ENCODE measurements around the gene POU2F3. TPM values are rescaled to one million over a fixed set of nuclear protein-coding genes. Genes with fewer than 3 reads are reported as not detected.
"Not testable (repeated sequence)": the region's sequence is repeated elsewhere in the genome, so short reads cannot be mapped to it uniquely, and the experiment has no call there.

The POU2F3 gene
- total RNA-seq, 1 experiment from 2014 or later, result 2.6 TPM

DNA sequence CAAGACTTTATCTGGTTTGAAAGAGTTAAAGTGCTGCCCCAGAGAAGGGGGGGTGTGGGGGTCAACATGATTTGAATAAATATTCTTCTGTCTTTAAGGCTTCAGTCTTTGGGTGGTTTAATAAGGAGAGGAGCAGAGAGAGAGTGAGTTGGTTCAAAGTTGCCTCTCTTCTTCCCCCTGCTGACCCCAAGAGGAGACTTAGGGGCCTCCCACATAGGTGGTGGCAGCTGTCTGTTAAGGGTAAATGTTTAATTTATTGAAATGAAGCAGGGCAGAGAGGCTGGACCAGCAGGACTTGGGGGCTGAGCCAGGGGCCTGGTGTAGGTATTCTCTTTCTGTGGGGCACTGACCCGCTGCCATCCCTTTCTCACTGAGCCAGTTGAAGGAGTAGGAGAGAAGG, 5.5 kb downstream of the POU2F3 start:
- peaks cover 98% of the 10 kb centered on the region for H3K27me3 Mint-ChIP-seq (ENCODE audit: unreplicated experiment)
- CTCF ChIA-PET, result no interaction called here
- no TSS peak for BruUV-seq (replicated peaks)
- no peaks in the 10 kb centered on the region for H3K36me3 Mint-ChIP-seq (ENCODE audit: insufficient read depth, unreplicated experiment)
- H3K4me1 Mint-ChIP-seq (ENCODE audit: low read depth, unreplicated experiment), result peaks cover 12% of the 10 kb centered on the region
- H3K4me3 Mint-ChIP-seq (ENCODE audit: low read depth, unreplicated experiment), result no peak overlapping the region
- TF ChIP-seq, protein P1, sequence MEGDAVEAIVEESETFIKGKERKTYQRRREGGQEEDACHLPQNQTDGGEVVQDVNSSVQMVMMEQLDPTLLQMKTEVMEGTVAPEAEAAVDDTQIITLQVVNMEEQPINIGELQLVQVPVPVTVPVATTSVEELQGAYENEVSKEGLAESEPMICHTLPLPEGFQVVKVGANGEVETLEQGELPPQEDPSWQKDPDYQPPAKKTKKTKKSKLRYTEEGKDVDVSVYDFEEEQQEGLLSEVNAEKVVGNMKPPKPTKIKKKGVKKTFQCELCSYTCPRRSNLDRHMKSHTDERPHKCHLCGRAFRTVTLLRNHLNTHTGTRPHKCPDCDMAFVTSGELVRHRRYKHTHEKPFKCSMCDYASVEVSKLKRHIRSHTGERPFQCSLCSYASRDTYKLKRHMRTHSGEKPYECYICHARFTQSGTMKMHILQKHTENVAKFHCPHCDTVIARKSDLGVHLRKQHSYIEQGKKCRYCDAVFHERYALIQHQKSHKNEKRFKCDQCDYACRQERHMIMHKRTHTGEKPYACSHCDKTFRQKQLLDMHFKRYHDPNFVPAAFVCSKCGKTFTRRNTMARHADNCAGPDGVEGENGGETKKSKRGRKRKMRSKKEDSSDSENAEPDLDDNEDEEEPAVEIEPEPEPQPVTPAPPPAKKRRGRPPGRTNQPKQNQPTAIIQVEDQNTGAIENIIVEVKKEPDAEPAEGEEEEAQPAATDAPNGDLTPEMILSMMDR (IDR thresholded peaks at IDR 0.05; ENCODE audit: unreplicated experiment), result no peak
- no peak for DNase-seq
- H3K9me3 Mint-ChIP-seq (ENCODE audit: low read depth, unreplicated experiment), result no peaks in the 10 kb centered on the region
- intact Hi-C loops (cut with micrococcal nuclease; ENCODE audit: unreplicated experiment), result no loop called here
- no peak overlapping the region for H3K27ac Mint-ChIP-seq (ENCODE audit: unreplicated experiment)

DNA sequence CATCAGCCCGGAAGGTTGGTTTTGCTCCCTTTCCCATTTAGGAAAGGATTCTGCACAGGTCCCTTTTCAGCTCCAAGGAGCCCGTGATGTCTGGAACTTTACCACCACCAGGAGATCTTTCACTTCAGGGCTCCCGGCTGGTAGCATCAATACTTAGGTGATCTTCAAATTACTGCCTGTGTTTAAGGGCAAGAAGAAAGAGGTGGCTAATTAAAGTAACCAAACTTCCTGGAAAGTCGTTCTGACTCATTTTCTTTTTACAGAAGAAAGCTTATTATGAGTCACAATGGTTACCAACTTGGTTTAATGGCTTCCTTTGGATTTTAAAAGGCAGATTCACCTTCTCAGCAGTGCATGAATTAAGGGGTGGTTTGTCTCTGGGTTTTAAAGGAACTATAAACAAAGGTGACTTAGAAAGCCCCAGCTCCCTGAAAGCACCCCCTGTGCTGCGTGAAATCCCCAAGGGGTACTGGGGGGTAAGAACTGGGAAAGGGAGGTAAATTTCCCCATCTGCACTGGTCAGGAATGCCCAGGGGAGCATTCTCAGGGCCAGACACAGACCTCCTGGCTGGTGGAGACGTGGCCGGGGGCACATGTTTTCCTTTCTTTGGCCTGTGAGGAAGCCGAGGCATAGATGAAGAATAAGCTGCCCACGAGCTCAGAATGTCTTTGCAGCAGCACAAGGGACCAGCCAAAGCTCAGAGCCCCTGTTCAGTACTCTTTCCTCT, 8.8 kb downstream of the POU2F3 start:
- DNase-seq, result no peak
- H3K4me1 Mint-ChIP-seq (ENCODE audit: low read depth, unreplicated experiment), result peaks cover 12% of the 10 kb centered on the region
- H3K4me3 Mint-ChIP-seq (ENCODE audit: low read depth, unreplicated experiment), result no peak overlapping the region
- no TSS peak for BruUV-seq (replicated peaks)
- H3K27me3 Mint-ChIP-seq (ENCODE audit: unreplicated experiment), result peaks cover 71% of the 10 kb centered on the region
- intact Hi-C loops (cut with micrococcal nuclease; ENCODE audit: unreplicated experiment), result no loop called here
- H3K36me3 Mint-ChIP-seq (ENCODE audit: insufficient read depth, unreplicated experiment), result no peaks in the 10 kb centered on the region
- TF ChIP-seq, protein P1 (IDR thresholded peaks at IDR 0.05; ENCODE audit: unreplicated experiment), result no peak
- CTCF ChIA-PET, result interaction anchor here (0.9 kb wide), 1 partner anchor 56 kb away, joined by 3 read pairs; no protein-coding TSS in a partner anchor
- no peak overlapping the region for H3K27ac Mint-ChIP-seq (ENCODE audit: unreplicated experiment)
- no peaks in the 10 kb centered on the region for H3K9me3 Mint-ChIP-seq (ENCODE audit: low read depth, unreplicated experiment)

DNA sequence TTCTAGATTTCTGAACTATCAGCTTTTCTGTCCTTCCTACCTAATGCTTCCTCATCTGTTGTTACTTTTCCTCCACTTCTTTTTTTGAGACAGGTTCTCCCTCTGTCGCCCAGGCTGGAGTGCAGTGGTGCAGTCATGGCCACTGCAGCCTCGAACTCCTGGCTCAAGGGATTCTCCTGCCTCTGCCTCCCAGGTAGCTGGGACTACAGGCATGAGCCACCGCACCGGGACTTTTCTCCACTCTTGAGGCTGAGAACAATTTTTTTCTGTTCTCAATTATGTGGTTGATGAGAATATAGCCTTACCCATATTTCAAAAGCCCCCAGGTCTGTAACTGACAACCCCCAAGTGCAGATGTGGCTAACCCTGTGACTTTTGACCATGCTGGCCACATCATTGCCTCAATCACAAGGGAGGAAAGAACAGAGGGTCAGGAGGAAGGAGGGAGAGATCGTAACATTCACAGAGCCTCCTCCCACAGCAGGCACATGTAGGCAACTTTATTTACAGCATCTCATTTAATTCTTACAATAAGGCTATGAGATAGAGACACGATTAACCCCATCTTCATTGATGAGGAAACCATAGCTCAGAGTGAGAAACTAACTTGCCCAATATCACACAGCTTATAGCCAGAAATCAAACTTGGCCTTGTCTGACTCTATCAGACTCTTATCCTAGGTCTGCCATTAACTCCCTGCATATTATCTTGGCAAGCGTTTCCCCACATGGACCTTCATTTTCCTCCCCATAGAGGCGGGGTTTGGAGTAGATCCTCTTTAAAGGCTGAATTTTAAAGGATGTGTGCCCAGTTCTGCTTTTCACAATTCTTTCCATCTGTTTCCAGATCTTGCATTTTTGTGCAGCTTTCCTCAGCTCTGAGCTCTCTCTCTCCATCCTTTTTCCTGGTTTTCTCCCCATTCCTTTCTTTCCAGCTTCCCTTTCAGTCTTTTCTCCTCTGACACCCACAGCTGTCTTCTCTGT, 9.6 kb downstream of the POU2F3 start:
- Mint-ChIP-seq H3K27ac (ENCODE audit: unreplicated experiment) (no peak overlapping the region), H3K4me3 (ENCODE audit: low read depth, unreplicated experiment) (no peak overlapping the region), H3K36me3 (ENCODE audit: insufficient read depth, unreplicated experiment) (no peaks in the 10 kb centered on the region), H3K9me3 (ENCODE audit: low read depth, unreplicated experiment) (no peaks in the 10 kb centered on the region), H3K27me3 (ENCODE audit: unreplicated experiment) (peaks cover 71% of the 10 kb centered on the region), H3K4me1 (ENCODE audit: low read depth, unreplicated experiment) (peaks cover 12% of the 10 kb centered on the region)
- CTCF ChIA-PET, result no interaction called here
- DNase-seq, result no peak
- intact Hi-C loops (cut with micrococcal nuclease; ENCODE audit: unreplicated experiment), result no loop called here
- BruUV-seq (replicated peaks), result no TSS peak
- TF ChIP-seq, protein P1 (IDR thresholded peaks at IDR 0.05; ENCODE audit: unreplicated experiment), result no peak

DNA sequence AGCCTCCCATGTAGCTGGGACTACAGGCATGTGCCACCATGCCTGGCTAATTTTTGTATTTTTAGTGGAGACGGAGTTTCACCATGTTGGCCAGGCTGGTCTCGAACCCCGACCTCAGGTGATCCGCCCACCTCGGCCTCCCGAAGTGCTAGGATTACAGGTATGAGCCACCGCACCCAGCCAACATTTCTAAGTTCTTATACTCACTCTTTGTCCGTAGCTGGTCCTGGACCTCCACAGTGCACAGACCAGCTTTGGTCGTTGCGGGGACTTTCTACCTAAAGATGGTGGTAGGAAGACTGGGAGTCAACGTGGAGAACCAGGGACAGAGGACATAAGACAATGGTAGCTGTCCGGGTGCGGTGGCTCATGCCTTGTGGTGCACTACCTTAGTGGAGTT, 13.4 kb downstream of the POU2F3 start:
- Mint-ChIP-seq H3K27me3 (ENCODE audit: unreplicated experiment) (peaks cover 71% of the 10 kb centered on the region), H3K4me1 (ENCODE audit: low read depth, unreplicated experiment) (peaks cover 11% of the 10 kb centered on the region)
- H3K36me3 Mint-ChIP-seq (ENCODE audit: insufficient read depth, unreplicated experiment); H3K27ac Mint-ChIP-seq (ENCODE audit: unreplicated experiment); DNase-seq; intact Hi-C loops (cut with micrococcal nuclease; ENCODE audit: unreplicated experiment); BruUV-seq (replicated peaks); H3K4me3 Mint-ChIP-seq (ENCODE audit: low read depth, unreplicated experiment); H3K9me3 Mint-ChIP-seq (ENCODE audit: low read depth, unreplicated experiment): not testable (repeated sequence)
- CTCF ChIA-PET, result interaction anchor here (0.7 kb wide), 1 partner anchor 157 kb away, joined by 4 read pairs; no protein-coding TSS in a partner anchor

Measured in Calu3 (cell line).